OCI-M2 (cell line): ENCODE results near the gene CNTD1.
"Not testable (repeated sequence)": the region's sequence is repeated elsewhere in the genome, so short reads cannot be mapped to it uniquely, and the experiment has no call there.

Source experiments
- DNase-seq: peaks from one replicate; lab custom pipeline; 2025; ENCODE audit not compliant: unreplicated experiment; lab: John Stamatoyannopoulos, UW

Gene CNTD1

DNA sequence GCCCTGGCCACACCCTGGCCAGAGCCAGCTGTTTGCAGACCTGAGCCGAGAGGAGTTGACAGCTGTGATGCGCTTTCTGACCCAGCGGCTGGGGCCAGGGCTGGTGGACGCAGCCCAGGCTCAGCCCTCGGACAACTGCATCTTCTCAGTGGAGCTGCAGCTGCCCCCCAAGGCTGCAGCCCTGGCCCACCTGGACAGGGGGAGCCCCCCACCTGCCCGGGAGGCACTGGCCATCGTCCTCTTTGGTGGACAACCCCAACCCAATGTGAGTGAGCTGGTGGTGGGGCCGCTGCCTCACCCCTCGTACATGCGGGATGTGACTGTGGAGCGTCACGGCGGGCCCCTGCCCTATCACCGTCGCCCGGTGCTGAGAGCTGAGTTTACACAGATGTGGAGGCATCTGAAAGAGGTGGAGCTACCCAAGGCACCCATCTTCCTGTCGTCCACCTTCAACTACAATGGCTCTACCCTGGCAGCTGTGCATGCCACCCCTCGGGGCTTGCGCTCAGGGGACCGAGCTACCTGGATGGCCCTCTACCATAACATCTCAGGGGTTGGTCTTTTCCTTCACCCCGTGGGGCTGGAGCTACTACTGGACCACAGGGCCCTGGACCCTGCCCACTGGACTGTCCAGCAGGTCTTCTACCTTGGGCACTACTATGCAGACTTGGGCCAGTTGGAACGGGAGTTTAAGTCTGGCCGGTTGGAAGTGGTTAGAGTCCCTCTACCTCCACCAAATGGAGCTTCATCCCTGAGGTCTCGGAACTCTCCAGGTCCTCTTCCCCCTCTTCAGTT, 46.3 kb downstream of the CNTD1 start:
- no peak for DNase-seq

DNA sequence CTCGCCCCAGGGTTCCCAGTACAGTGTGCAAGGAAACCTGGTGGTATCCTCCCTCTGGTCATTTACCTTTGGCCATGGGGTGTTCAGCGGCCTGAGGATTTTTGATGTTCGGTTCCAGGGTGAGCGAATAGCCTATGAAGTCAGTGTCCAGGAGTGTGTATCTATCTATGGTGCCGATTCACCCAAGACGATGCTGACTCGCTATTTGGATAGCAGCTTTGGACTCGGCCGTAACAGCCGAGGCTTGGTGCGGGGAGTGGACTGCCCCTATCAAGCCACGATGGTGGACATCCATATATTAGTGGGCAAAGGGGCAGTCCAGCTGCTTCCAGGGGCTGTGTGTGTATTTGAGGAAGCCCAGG, 46.9 kb downstream of the CNTD1 start:
- no peak for DNase-seq

- no peak for DNase-seq
These were observed 47.4 kb downstream of the CNTD1 start for GRCh38 chr17:42845918-42846593.

DNA sequence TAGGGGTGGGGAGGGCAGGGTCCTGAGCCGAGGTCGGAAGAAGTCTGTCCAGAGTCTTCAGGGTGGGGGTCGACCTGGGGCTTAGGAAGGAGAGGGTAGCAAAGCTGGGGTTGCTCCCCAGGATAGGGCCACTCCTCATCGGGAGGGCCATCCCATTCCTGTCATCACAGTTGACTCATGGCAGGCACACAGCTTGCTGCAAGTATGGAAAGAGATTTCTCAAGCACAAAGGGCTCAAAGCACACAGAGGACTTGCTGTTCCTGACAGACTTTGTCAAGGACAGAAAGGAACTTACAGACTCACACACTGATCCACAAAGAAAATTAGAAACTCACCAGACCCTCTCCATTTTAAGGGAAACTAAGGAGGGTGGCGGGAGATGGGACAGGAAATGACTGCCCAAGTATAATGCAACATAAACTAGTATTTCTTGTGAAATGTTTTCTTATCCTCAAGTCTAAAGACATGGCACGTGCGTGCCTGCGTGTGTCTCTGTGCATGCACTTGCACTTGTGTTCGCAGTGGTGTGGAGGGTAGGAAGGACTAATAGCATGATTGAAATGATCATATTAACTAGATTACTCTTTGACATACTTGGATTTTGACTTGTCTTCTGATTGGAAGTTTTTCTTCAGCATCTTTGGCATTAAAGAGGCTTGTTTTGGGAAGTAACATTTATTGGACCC, 48.1 kb downstream of the CNTD1 start:
- DNase-seq, result no peak

- no peak for DNase-seq
These were observed 49.4 kb downstream of the CNTD1 start for GRCh38 chr17:42848093-42848492.

DNA sequence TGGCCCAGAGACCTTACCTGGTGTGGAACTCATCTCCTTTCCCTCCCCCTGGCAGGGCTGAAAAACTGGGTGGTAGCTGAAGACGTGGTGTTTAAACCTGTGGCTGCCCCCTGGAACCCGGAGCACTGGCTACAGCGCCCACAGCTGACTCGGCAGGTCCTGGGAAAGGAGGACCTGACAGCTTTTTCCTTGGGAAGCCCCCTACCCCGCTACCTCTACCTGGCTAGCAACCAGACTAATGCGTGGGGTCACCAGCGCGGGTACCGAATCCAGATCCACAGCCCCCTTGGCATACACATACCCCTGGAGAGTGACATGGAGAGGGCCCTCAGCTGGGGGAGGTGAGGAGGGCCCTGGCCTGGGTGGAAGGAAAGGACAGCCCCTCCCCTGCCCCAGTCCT, 50.4 kb downstream of the CNTD1 start:
- no peak for DNase-seq

DNA sequence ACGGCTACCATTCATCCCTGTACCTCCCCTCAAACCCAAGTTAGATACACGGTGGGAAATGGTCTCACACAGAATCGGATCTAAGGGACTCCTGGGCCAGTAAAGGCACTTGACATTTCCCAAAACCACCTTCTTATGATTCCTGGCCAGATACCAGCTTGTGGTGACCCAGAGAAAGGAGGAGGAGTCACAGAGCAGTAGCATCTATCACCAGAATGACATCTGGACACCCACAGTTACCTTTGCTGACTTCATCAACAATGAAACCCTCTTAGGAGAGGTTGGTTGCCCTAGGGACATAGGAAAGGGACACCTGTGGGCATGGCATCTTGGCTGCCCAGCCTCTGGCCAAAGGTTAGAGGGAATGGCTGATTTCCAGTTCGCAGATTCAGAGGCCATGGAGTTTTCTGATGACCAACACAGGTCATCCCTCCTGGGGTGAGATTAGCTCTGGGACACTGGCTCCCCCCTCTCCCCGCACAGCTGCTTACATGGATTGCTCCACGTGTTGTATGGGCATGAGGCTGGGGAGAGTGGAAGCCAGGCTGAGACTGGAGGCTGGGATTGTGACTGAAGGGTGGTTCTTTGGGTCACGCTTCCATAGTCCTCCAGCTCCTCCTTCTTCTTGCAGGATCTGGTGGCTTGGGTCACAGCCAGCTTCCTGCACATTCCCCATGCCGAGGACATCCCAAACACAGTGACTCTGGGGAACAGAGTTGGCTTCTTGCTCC, 51.0 kb downstream of the CNTD1 start:
- no peak for DNase-seq

DNA sequence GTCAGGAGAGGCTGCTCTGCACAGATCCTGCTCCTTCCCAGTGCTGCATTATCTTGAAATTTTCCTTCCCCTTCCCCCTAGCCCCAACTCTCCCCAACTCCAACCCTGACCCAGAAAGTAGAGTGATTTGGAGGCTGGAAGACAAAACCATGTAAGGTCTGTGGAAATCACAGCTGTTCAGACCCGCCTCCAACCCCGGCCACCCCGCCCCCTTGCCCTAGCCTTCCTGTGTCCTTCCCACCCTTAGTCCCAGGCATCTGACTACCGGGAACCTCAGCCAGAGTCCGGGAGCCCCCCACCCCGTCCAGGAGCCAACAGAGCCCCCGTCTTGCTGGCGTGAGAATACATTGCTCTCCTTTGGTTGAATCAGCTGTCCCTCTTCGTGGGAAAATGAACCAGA, 52.3 kb downstream of the CNTD1 start, which contains the start of gene AOC3:
AOC3 (plus strand) TSS at position 246 of the 400 bp plus-strand sequence; CDS start at position 391, 145 bp downstream.
- no peak for DNase-seq

DNA sequence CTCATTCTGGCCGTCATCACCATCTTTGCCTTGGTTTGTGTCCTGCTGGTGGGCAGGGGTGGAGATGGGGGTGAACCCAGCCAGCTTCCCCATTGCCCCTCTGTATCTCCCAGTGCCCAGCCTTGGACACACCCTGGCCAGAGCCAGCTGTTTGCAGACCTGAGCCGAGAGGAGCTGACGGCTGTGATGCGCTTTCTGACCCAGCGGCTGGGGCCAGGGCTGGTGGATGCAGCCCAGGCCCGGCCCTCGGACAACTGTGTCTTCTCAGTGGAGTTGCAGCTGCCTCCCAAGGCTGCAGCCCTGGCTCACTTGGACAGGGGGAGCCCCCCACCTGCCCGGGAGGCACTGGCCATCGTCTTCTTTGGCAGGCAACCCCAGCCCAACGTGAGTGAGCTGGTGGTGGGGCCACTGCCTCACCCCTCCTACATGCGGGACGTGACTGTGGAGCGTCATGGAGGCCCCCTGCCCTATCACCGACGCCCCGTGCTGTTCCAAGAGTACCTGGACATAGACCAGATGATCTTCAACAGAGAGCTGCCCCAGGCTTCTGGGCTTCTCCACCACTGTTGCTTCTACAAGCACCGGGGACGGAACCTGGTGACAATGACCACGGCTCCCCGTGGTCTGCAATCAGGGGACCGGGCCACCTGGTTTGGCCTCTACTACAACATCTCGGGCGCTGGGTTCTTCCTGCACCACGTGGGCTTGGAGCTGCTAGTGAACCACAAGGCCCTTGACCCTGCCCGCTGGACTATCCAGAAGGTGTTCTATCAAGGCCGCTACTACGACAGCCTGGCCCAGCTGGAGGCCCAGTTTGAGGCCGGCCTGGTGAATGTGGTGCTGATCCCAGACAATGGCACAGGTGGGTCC, 52.9 kb downstream of the CNTD1 start:
- DNase-seq, result not testable (repeated sequence)

- no peak for DNase-seq
These were observed 53.7 kb downstream of the CNTD1 start for GRCh38 chr17:42852351-42852750.

- DNase-seq, result no peak
These were observed 54.3 kb downstream of the CNTD1 start for GRCh38 chr17:42853004-42853403.

- no peak for DNase-seq
These were observed 54.9 kb downstream of the CNTD1 start for GRCh38 chr17:42853597-42853967.

DNA sequence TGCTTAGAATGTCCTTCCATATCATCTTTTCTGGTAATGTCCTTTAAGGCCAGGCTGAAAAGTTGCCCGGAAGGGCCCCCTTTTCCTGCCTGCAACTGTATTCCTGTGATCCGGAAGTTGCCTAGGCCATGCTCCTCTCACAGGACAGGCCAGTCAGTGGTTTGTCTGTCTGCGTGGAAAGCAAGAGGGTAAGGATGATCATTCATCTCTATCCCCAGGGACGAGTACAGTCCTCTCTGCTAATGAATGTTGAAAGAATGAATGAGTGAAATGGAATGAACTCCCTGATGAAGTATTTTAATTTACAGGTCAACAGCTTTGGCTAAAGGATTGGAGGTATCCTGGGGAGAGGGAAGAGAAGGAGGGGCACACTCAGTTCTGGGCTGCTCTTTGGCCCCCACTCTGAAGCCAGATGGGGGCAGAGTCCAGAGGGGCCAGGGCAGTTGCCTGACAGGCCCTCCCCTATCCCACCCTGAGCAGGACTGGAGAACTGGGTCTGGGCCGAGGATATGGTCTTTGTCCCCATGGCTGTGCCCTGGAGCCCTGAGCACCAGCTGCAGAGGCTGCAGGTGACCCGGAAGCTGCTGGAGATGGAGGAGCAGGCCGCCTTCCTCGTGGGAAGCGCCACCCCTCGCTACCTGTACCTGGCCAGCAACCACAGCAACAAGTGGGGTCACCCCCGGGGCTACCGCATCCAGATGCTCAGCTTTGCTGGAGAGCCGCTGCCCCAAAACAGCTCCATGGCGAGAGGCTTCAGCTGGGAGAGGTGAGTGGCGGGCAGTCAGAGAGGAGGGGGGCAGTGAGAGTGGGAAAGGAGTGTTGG, 55.5 kb downstream of the CNTD1 start:
- no peak for DNase-seq

DNA sequence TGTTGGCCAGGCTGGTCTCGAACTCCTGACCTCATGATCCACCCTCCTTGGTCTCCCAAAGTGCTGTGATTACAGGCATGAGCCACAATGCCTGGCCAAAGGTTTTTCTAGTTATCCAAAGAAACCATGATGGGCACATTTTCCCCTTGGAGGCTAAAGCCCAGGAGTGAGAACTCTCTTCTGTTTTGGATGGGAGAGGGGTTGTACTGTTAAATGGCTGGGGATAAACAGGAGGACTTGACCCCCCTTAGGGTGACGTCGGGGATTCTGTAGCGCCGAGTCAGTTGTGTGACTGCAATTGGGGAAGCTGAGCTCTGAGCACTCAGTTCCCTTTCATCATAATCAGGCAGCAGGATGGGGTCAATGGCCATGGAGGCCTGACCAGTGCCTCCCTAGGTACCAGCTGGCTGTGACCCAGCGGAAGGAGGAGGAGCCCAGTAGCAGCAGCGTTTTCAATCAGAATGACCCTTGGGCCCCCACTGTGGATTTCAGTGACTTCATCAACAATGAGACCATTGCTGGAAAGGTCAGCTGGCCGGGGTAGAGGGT, 56.5 kb downstream of the CNTD1 start:
- DNase-seq, result no peak

GRCh38 chr17:42856093-42856492, 57.4 kb downstream of the CNTD1 start:
- DNase-seq, result not testable (repeated sequence)

GRCh38 chr17:42856516-42856915, 57.9 kb downstream of the CNTD1 start:
- DNase-seq, result not testable (repeated sequence)

- no peak for DNase-seq
These were observed 58.7 kb downstream of the CNTD1 start for GRCh38 chr17:42857389-42857788.
